ENCODE measurements around the gene RINL.
"Not testable (repeated sequence)": the region's sequence is repeated elsewhere in the genome, so short reads cannot be mapped to it uniquely, and the experiment has no call there.

Gene RINL

GRCh38 chr19:38875656-38876395, 2.2 kb downstream of the RINL start:
- no peak for DNase-seq (ENCODE audit: low read depth in 1 of 2, low spot score in 1 of 2)

GRCh38 chr19:38873400-38873799, 4.7 kb downstream of the RINL start:
- DNase-seq (ENCODE audit: low read depth in 1 of 2, low spot score in 1 of 2), result not testable (repeated sequence)

- no peak for DNase-seq (ENCODE audit: low read depth in 1 of 2, low spot score in 1 of 2)
Observed at GRCh38 chr19:38870612-38871011, 7.5 kb downstream of the RINL start.

GRCh38 chr19:38869836-38870607, 8.1 kb downstream of the RINL start:
- DNase-seq (ENCODE audit: low read depth in 1 of 2, low spot score in 1 of 2), result peak; percentile 87 to 88

GRCh38 chr19:38869160-38869835, 8.8 kb downstream of the RINL start:
- DNase-seq (ENCODE audit: low read depth in 1 of 2, low spot score in 1 of 2), result no peak

GRCh38 chr19:38868551-38868950, 9.5 kb downstream of the RINL start:
- DNase-seq (ENCODE audit: low read depth in 1 of 2, low spot score in 1 of 2), result no peak

GRCh38 chr19:38867171-38867780, 10.8 kb downstream of the RINL start:
- no peak for DNase-seq (ENCODE audit: low read depth in 1 of 2, low spot score in 1 of 2)

- no peak for DNase-seq (ENCODE audit: low read depth in 1 of 2, low spot score in 1 of 2)
Observed at GRCh38 chr19:38862321-38863059, 15.6 kb downstream of the RINL start.

GRCh38 chr19:38861368-38861767, 16.7 kb downstream of the RINL start:
- no peak for DNase-seq (ENCODE audit: low read depth in 1 of 2, low spot score in 1 of 2)

GRCh38 chr19:38859631-38860204, 18.4 kb downstream of the RINL start:
- not testable (repeated sequence) for DNase-seq (ENCODE audit: low read depth in 1 of 2, low spot score in 1 of 2)

GRCh38 chr19:38856813-38857212, 21.3 kb downstream of the RINL start:
- no peak for DNase-seq (ENCODE audit: low read depth in 1 of 2, low spot score in 1 of 2)

- DNase-seq (ENCODE audit: low read depth in 1 of 2, low spot score in 1 of 2), result not testable (repeated sequence)
Observed at GRCh38 chr19:38855751-38856150, 22.3 kb downstream of the RINL start.

- not testable (repeated sequence) for DNase-seq (ENCODE audit: low read depth in 1 of 2, low spot score in 1 of 2)
Observed at GRCh38 chr19:38854961-38855360, 23.1 kb downstream of the RINL start.

GRCh38 chr19:38853214-38853613, 24.9 kb downstream of the RINL start:
- DNase-seq (ENCODE audit: low read depth in 1 of 2, low spot score in 1 of 2), result no peak

GRCh38 chr19:38852231-38853044, 25.6 kb downstream of the RINL start:
- peak in 1 of 2 donors; percentile 54 for DNase-seq (ENCODE audit: low read depth in 1 of 2, low spot score in 1 of 2)

GRCh38 chr19:38851622-38852230, 26.3 kb downstream of the RINL start:
- peak; percentile 76 to 89 for DNase-seq (ENCODE audit: low read depth in 1 of 2, low spot score in 1 of 2)

- peak in 1 of 2 donors; percentile 30 for DNase-seq (ENCODE audit: low read depth in 1 of 2, low spot score in 1 of 2)
Observed at GRCh38 chr19:38850976-38851621, 27.0 kb downstream of the RINL start.

- no peak for DNase-seq (ENCODE audit: low read depth in 1 of 2, low spot score in 1 of 2)
Observed at GRCh38 chr19:38850436-38850975, 27.6 kb downstream of the RINL start.

Data from activated CD4-positive, alpha-beta T cell treated with anti-CD3 and anti-CD28 coated beads, Interleukin-2, amount 50 U/mL, for 24 hours (primary cell).